K562 (cell line): ENCODE measurements around the gene ZKSCAN4. TPM values are rescaled to one million over a fixed set of nuclear protein-coding genes. Genes with fewer than 3 reads are reported as not detected.

Experiments used
- CHCHD3 ChIP-seq: fragments of 250-450 bp; sonication (Bioruptor Pico); IDR thresholded peaks from 2 replicates; pipeline ENCODE4 v2.1.2; 2022; ENCODE audit warnings: mild to moderate bottlenecking
- HDAC3 ChIP-seq: fragments of 450-650 bp; IDR thresholded peaks from 2 replicates; pipeline ENCODE4 v1.6.1; 2018; ENCODE audit warnings: borderline replicate concordance, mild to moderate bottlenecking, moderate library complexity; ENCODE audit not compliant: partially characterized antibody
- KDM1A ChIP-seq, 2 experiments: fragments of 450-650 bp; IDR thresholded peaks; 2 replicates each; pipeline ENCODE4 v1.6.1; 2016; ENCODE audit warnings: mild to moderate bottlenecking in 2 of 2
- SMARCB1 ChIP-seq: IDR thresholded peaks from 2 replicates; pipeline ENCODE4 v1.6.1; 2011; ENCODE audit warnings: improper control_type of control experiment, low read depth; ENCODE audit not compliant: insufficient read length
- ZNF311 ChIP-seq: fragments of 250-450 bp; sonication (Bioruptor Pico); IDR thresholded peaks from 2 replicates; pipeline ENCODE4 v1.4.0; 2020; ENCODE audit warnings: mild to moderate bottlenecking, moderate library complexity
- ZNF699 ChIP-seq: fragments of 250-450 bp; sonication (Bioruptor Pico); IDR thresholded peaks from 2 replicates; pipeline ENCODE4 v1.8.0; 2021; ENCODE audit warnings: mild to moderate bottlenecking, moderate library complexity; ENCODE audit not compliant: insufficient replicate concordance
- polyA plus RNA-seq, 8 experiments: library from polyadenylated mRNA; depleted of rRNA in 4 of 8; stranded (reverse) in 5 of 8; unstranded in 3 of 8; fragments of >200 nt; fragmentation: Nextera tagmentation in 2 of 8; fragmentation: Illumina TruSeq in 1 of 8; extraction: Ambion mirVana in 2 of 8; extraction: Trizol in 1 of 8; gene quantifications; 2 replicates each; pipeline versions ENCODE4 v1.2.1 to v1.2.3, GENCODE V29; 2011 to 2014; ENCODE audit warnings: inconsistent platforms in 1 of 8, missing spikeins in 1 of 8
- total RNA-seq, 7 experiments: library from RNA; depleted of rRNA in 6 of 7; stranded (reverse); fragments of >200 nt in 6 of 7; fragmentation: Illumina TruSeq in 2 of 7; extraction: Trizol in 2 of 7; gene quantifications; 2 replicates each; pipeline versions ENCODE4 v1.2.1 to v1.2.3, GENCODE V29; 2011 to 2021; ENCODE audit warnings: low replicate concordance in 1 of 7
- TF ChIP-seq, protein P1 (sequence below): fragments of 250-450 bp; sonication (Bioruptor Pico); IDR thresholded peaks from 2 replicates; pipeline ENCODE4 v1.9.0; 2021; ENCODE audit warnings: mild to moderate bottlenecking, inconsistent platforms
- TF ChIP-seq, protein P2 (sequence below): fragments of 250-450 bp; sonication (Bioruptor Pico); IDR thresholded peaks from 2 replicates; pipeline ENCODE4 v1.8.0; 2022; ENCODE audit warnings: moderate library complexity, mild to moderate bottlenecking, inconsistent platforms

The ZKSCAN4 gene
- total and polyA plus RNA-seq, 9 of the 15 experiments (the other 6 are each of a cell fraction or from before 2014, with no cell fraction given) = 1.2 to 5.3 (median 4.7) TPM

DNA sequence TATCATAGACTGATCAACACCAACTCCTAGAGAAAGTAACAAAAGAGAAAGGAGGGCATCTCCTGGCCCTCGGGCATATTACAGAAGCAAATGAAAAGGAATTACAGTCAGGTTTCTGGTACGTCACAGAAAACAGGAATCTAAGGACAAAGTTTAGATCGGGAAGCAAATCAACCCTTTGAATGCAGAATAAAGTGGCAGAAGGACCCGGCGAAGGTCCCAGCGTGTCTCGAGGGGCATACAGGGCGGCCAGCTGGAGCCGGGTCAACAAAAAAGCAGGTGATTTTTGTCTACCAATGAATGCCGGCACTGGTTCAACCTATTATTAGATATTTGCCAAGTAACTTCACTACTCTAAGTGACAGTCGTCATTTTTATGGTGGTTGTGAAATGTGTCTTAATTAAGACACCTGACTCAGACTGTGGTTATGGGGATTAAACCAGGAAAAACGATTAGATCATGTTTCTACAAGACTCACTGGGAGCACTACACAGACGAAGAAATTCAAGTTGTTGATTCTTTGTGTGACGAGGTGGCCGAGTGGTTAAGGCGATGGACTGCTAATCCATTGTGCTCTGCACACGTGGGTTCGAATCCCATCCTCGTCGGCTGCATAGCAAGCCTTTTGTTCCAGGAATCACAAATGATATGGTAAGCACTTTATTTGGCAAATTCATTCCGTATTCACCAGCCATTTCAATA, 39.4 kb downstream of the ZKSCAN4 start (continued):
- TF ChIP-seq, protein P1, sequence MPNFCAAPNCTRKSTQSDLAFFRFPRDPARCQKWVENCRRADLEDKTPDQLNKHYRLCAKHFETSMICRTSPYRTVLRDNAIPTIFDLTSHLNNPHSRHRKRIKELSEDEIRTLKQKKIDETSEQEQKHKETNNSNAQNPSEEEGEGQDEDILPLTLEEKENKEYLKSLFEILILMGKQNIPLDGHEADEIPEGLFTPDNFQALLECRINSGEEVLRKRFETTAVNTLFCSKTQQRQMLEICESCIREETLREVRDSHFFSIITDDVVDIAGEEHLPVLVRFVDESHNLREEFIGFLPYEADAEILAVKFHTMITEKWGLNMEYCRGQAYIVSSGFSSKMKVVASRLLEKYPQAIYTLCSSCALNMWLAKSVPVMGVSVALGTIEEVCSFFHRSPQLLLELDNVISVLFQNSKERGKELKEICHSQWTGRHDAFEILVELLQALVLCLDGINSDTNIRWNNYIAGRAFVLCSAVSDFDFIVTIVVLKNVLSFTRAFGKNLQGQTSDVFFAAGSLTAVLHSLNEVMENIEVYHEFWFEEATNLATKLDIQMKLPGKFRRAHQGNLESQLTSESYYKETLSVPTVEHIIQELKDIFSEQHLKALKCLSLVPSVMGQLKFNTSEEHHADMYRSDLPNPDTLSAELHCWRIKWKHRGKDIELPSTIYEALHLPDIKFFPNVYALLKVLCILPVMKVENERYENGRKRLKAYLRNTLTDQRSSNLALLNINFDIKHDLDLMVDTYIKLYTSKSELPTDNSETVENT (CRISPR knock-in tag) = no peak
- TF ChIP-seq SMARCB1 (no peak), ZNF699 (CRISPR knock-in tag) (no peak), ZNF311 (CRISPR knock-in tag) (no peak), HDAC3 (peak; percentile 40), CHCHD3 (no peak), KDM1A (IDR thresholded peaks at IDR 0.05) (peak in 1 of 2 experiments; percentile 36; a peak in 2 of 4 replicates)
- TF ChIP-seq, protein P2, sequence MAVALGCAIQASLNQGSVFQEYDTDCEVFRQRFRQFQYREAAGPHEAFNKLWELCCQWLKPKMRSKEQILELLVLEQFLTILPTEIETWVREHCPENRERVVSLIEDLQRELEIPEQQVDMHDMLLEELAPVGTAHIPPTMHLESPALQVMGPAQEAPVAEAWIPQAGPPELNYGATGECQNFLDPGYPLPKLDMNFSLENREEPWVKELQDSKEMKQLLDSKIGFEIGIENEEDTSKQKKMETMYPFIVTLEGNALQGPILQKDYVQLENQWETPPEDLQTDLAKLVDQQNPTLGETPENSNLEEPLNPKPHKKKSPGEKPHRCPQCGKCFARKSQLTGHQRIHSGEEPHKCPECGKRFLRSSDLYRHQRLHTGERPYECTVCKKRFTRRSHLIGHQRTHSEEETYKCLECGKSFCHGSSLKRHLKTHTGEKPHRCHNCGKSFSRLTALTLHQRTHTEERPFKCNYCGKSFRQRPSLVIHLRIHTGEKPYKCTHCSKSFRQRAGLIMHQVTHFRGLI (CRISPR knock-in tag) = no peak
- TF ChIP-seq, all 486 proteins: peak for 190
